D721Med (cell line): Measurements from ENCODE around the gene ZC3H10.

Source experiments
- DNase-seq: peaks from one replicate; pipeline ENCODE4 v3.0.0; 2011; ENCODE audit warnings: low spot score; ENCODE audit not compliant: insufficient read length
- FAIRE-seq: peaks from 2 replicates; lab custom pipeline; 2011; peaks lifted over from hg19 to GRCh38; lab: Jason Lieb, UNC
- CTCF ChIP-seq: IDR thresholded peaks from 2 replicates; pipeline ENCODE4 v1.5.1; 2012; ENCODE audit warnings: mild to moderate bottlenecking, control low read depth; ENCODE audit not compliant: insufficient read depth; ENCODE audit errors: missing control alignments

The ZC3H10 gene

GRCh38 chr12:56087220-56087619, 30.8 kb upstream of the ZC3H10 start:
- DNase-seq = no peak
- TF ChIP-seq CTCF = no peak
- FAIRE-seq = no peak

GRCh38 chr12:56097738-56098137, 20.3 kb upstream of the ZC3H10 start:
- DNase-seq (no peak), FAIRE-seq (no peak)
- no peak for TF ChIP-seq CTCF

GRCh38 chr12:56098592-56098991, 19.5 kb upstream of the ZC3H10 start:
- DNase-seq = no peak
- no peak for FAIRE-seq
- TF ChIP-seq CTCF = no peak

GRCh38 chr12:56099787-56100186, 18.3 kb upstream of the ZC3H10 start:
- FAIRE-seq (no peak), DNase-seq (no peak)
- TF ChIP-seq CTCF = no peak

GRCh38 chr12:56101045-56101444, 17.0 kb upstream of the ZC3H10 start:
- FAIRE-seq (no peak), DNase-seq (no peak)
- TF ChIP-seq CTCF = no peak

GRCh38 chr12:56102683-56103065, 15.4 kb upstream of the ZC3H10 start:
- no peak for DNase-seq
- no peak for TF ChIP-seq CTCF
- FAIRE-seq = no peak

- no peak for TF ChIP-seq CTCF
- DNase-seq = no peak
- FAIRE-seq = no peak
Observed at GRCh38 chr12:56103066-56103711, 14.9 kb upstream of the ZC3H10 start.
